GM12864 (cell line): ENCODE data around the gene CDYL.

Experiments used
- DNase-seq: peaks from one replicate; pipeline ENCODE4 v3.0.0-alpha.2; 2011; ENCODE audit warnings: low read depth
- H3K4me3 ChIP-seq: 2 replicates; pipeline ENCODE4 v1.5.1; 2011; ENCODE audit warnings: mild to moderate bottlenecking, low read depth, low read length, control low read depth
- CTCF ChIP-seq: IDR thresholded peaks from 2 replicates; pipeline ENCODE4 v1.5.1; 2011; ENCODE audit warnings: low read depth, mild to moderate bottlenecking, moderate library complexity, low read length, control low read depth, inconsistent platforms; ENCODE audit errors: missing control alignments

CDYL gene

GRCh38 chr6:4957521-4958231 lies 181.5 kb downstream of the CDYL start:
- TF ChIP-seq CTCF = peak; percentile 18
- H3K4me3 ChIP-seq = no peak overlapping the region
- no peak for DNase-seq

- no peak overlapping the region for H3K4me3 ChIP-seq
- DNase-seq = no peak
- TF ChIP-seq CTCF = no peak
These were observed 182.4 kb downstream of the CDYL start for GRCh38 chr6:4958624-4959023.

- H3K4me3 ChIP-seq = no peak overlapping the region
- TF ChIP-seq CTCF = no peak
- no peak for DNase-seq
These were observed 185.3 kb downstream of the CDYL start for GRCh38 chr6:4961322-4962168.

- no peak for TF ChIP-seq CTCF
- DNase-seq = no peak
- H3K4me3 ChIP-seq = no peak overlapping the region
These were observed 186.7 kb downstream of the CDYL start for GRCh38 chr6:4962905-4963304.

- no peak for TF ChIP-seq CTCF
These were observed 188.7 kb downstream of the CDYL start for GRCh38 chr6:4964675-4965561.

GRCh38 chr6:4965562-4966389 lies 189.6 kb downstream of the CDYL start:
- TF ChIP-seq CTCF = no peak
- H3K4me3 ChIP-seq = no peak overlapping the region
- no peak for DNase-seq

More at GRCh38 chr6:4964675-4965561, 188.7 kb downstream of the CDYL start:
- no peak overlapping the region for H3K4me3 ChIP-seq
- no peak for DNase-seq
